Skeletal muscle tissue (tissue), 4 donors: Measurements from ENCODE around the gene ZNF627. TPM values are rescaled to one million over a fixed set of nuclear protein-coding genes. Genes with fewer than 3 reads are reported as not detected.

Experiments used
- H3K27ac ChIP-seq: one replicate; pipeline ENCODE4 v1.7.0; 2013; ENCODE audit warnings: mild to moderate bottlenecking, low read depth, low read length, inconsistent platforms
- H3K27me3 ChIP-seq, 3 donors: one replicate each; pipeline ENCODE4 v1.7.0; 2013; ENCODE audit warnings: low read length in 3 of 3; ENCODE audit not compliant: control insufficient read depth in 3 of 3, insufficient read depth in 3 of 3
- H3K36me3 ChIP-seq, 3 donors: one replicate each; pipeline ENCODE4 v1.7.0; 2013; ENCODE audit warnings: low read length in 3 of 3; ENCODE audit not compliant: control insufficient read depth in 3 of 3, insufficient read depth in 3 of 3
- H3K4me1 ChIP-seq, 3 donors: one replicate each; pipeline ENCODE4 v1.7.0; 2013; ENCODE audit warnings: low read length in 3 of 3, mild to moderate bottlenecking in 3 of 3; ENCODE audit not compliant: control insufficient read depth in 3 of 3, insufficient read depth in 3 of 3
- H3K4me3 ChIP-seq, 3 donors: one replicate each; pipeline ENCODE4 v1.7.0; 2013; ENCODE audit warnings: low read length in 3 of 3
- H3K9ac ChIP-seq, 3 donors: one replicate each; pipeline ENCODE4 v1.7.0; 2013; ENCODE audit warnings: low read length in 3 of 3, mild to moderate bottlenecking in 3 of 3, moderate library complexity in 2 of 3, low read depth in 1 of 3
- H3K9me3 ChIP-seq, 3 donors: one replicate each; pipeline ENCODE4 v1.7.0; 2013; ENCODE audit warnings: low read length in 3 of 3; ENCODE audit not compliant: control insufficient read depth in 3 of 3
- total RNA-seq: library from RNA; depleted of rRNA; stranded (reverse); fragments of >200 nt; gene quantifications from one replicate; pipeline ENCODE4 v1.2.3, GENCODE V29; 2014
- donor health status: Osteomylitis.

ZNF627 gene
- total RNA-seq, 1 donor from 2014 or later, result 30.8 TPM

- no peaks in the 10 kb centered on the region for H3K27me3 ChIP-seq
- no peaks in the 10 kb centered on the region for H3K36me3 ChIP-seq
- H3K9ac ChIP-seq, result no peak overlapping the region
- peaks cover 6 to 8% (median 6%) of the 10 kb centered on the region in 3 donors for H3K4me1 ChIP-seq
- no peak overlapping the region for H3K4me3 ChIP-seq
- no peak overlapping the region for H3K27ac ChIP-seq
- no peaks in the 10 kb centered on the region for H3K9me3 ChIP-seq
Measured at GRCh38 chr19:11641244-11641643, 44.0 kb downstream of the ZNF627 start.

- Histone ChIP-seq H3K27me3 (no peaks in the 10 kb centered on the region), H3K4me1 (peaks cover 6 to 8% (median 6%) of the 10 kb centered on the region in 3 donors), H3K36me3 (no peaks in the 10 kb centered on the region), H3K27ac (no peak overlapping the region), H3K9me3 (no peaks in the 10 kb centered on the region), H3K4me3 (no peak overlapping the region), H3K9ac (no peak overlapping the region)
Measured at GRCh38 chr19:11642902-11643301, 45.6 kb downstream of the ZNF627 start.

- H3K27ac ChIP-seq, result no peak overlapping the region
- no peaks in the 10 kb centered on the region for H3K27me3 ChIP-seq
- H3K9me3 ChIP-seq, result peaks cover 2 to 15% (median 5%) of the 10 kb centered on the region in 3 donors
- H3K4me1 ChIP-seq, result no peaks in the 10 kb centered on the region
- no peak overlapping the region for H3K9ac ChIP-seq
- no peaks in the 10 kb centered on the region for H3K36me3 ChIP-seq
- no peak overlapping the region for H3K4me3 ChIP-seq
Measured at GRCh38 chr19:11649941-11650340, 52.7 kb downstream of the ZNF627 start.

- Histone ChIP-seq H3K4me3 (no peak overlapping the region), H3K36me3 (no peaks in the 10 kb centered on the region), H3K9ac (no peak overlapping the region), H3K27ac (no peak overlapping the region), H3K4me1 (no peaks in the 10 kb centered on the region), H3K9me3 (peaks cover 2 to 15% (median 5%) of the 10 kb centered on the region in 3 donors), H3K27me3 (no peaks in the 10 kb centered on the region)
Measured at GRCh38 chr19:11651062-11651461, 53.8 kb downstream of the ZNF627 start.

GRCh38 chr19:11652056-11652455 lies 54.8 kb downstream of the ZNF627 start:
- peaks cover 2 to 15% (median 5%) of the 10 kb centered on the region in 3 donors for H3K9me3 ChIP-seq
- no peaks in the 10 kb centered on the region for H3K4me1 ChIP-seq
- H3K36me3 ChIP-seq, result no peaks in the 10 kb centered on the region
- H3K4me3 ChIP-seq, result no peak overlapping the region
- no peak overlapping the region for H3K27ac ChIP-seq
- H3K9ac ChIP-seq, result no peak overlapping the region
- H3K27me3 ChIP-seq, result no peaks in the 10 kb centered on the region

- no peak overlapping the region for H3K27ac ChIP-seq
- no peaks in the 10 kb centered on the region for H3K27me3 ChIP-seq
- no peak overlapping the region for H3K4me3 ChIP-seq
- no peak overlapping the region for H3K9ac ChIP-seq
- no peaks in the 10 kb centered on the region for H3K4me1 ChIP-seq
- peaks cover 2 to 15% (median 5%) of the 10 kb centered on the region in 3 donors for H3K9me3 ChIP-seq
- no peaks in the 10 kb centered on the region for H3K36me3 ChIP-seq
Measured at GRCh38 chr19:11652492-11652891, 55.2 kb downstream of the ZNF627 start.

- Histone ChIP-seq H3K4me1 (no peaks in the 10 kb centered on the region), H3K9me3 (peaks cover 2 to 15% (median 5%) of the 10 kb centered on the region in 3 donors), H3K4me3 (no peak overlapping the region), H3K27ac (no peak overlapping the region), H3K27me3 (no peaks in the 10 kb centered on the region), H3K36me3 (no peaks in the 10 kb centered on the region), H3K9ac (no peak overlapping the region)
Measured at GRCh38 chr19:11656535-11656934, 59.3 kb downstream of the ZNF627 start.

GRCh38 chr19:11657307-11657706 lies 60.0 kb downstream of the ZNF627 start:
- Histone ChIP-seq H3K27ac (no peak overlapping the region), H3K9me3 (peaks cover 0 to 9% (median 2%) of the 10 kb centered on the region in 3 donors), H3K4me1 (no peaks in the 10 kb centered on the region), H3K4me3 (no peak overlapping the region), H3K9ac (no peak overlapping the region), H3K27me3 (no peaks in the 10 kb centered on the region), H3K36me3 (no peaks in the 10 kb centered on the region)

GRCh38 chr19:11658970-11659369 lies 61.7 kb downstream of the ZNF627 start:
- H3K27me3 ChIP-seq, result no peaks in the 10 kb centered on the region
- H3K4me3 ChIP-seq, result no peak overlapping the region
- no peaks in the 10 kb centered on the region for H3K9me3 ChIP-seq
- H3K27ac ChIP-seq, result no peak overlapping the region
- no peaks in the 10 kb centered on the region for H3K4me1 ChIP-seq
- no peaks in the 10 kb centered on the region for H3K36me3 ChIP-seq
- no peak overlapping the region for H3K9ac ChIP-seq

GRCh38 chr19:11659612-11660011 lies 62.3 kb downstream of the ZNF627 start:
- Histone ChIP-seq H3K9ac (no peak overlapping the region), H3K9me3 (no peaks in the 10 kb centered on the region)

GRCh38 chr19:11662278-11662677 lies 65.0 kb downstream of the ZNF627 start:
- no peaks in the 10 kb centered on the region for H3K36me3 ChIP-seq
- no peaks in the 10 kb centered on the region for H3K9me3 ChIP-seq
- H3K4me1 ChIP-seq, result no peaks in the 10 kb centered on the region
- H3K4me3 ChIP-seq, result no peak overlapping the region
- H3K27ac ChIP-seq, result no peak overlapping the region
- H3K9ac ChIP-seq, result no peak overlapping the region
- H3K27me3 ChIP-seq, result no peaks in the 10 kb centered on the region

More at GRCh38 chr19:11659612-11660011, 62.3 kb downstream of the ZNF627 start:
- H3K27me3 ChIP-seq, result no peaks in the 10 kb centered on the region
- H3K36me3 ChIP-seq, result no peaks in the 10 kb centered on the region
- H3K4me3 ChIP-seq, result no peak overlapping the region
- H3K4me1 ChIP-seq, result no peaks in the 10 kb centered on the region
- no peak overlapping the region for H3K27ac ChIP-seq
